ENCODE measurements around the gene MFSD2B.
"Not testable (repeated sequence)": the region's sequence is repeated elsewhere in the genome, so short reads cannot be mapped to it uniquely, and the experiment has no call there.

The MFSD2B gene

GRCh38 chr2:24019729-24020128 is 9.8 kb downstream of the MFSD2B start:
- no peak for DNase-seq

- no peak for DNase-seq
Measured at GRCh38 chr2:24020244-24020643, 10.4 kb downstream of the MFSD2B start.

GRCh38 chr2:24021122-24021998 is 11.5 kb downstream of the MFSD2B start:
- no peak for DNase-seq

- no peak for DNase-seq
Measured at GRCh38 chr2:24022324-24022974, 12.6 kb downstream of the MFSD2B start.

- DNase-seq: no peak
Measured at GRCh38 chr2:24022975-24023575, 13.2 kb downstream of the MFSD2B start.

GRCh38 chr2:24024018-24024417 is 14.1 kb downstream of the MFSD2B start:
- no peak for DNase-seq

GRCh38 chr2:24024996-24025663 is 15.2 kb downstream of the MFSD2B start:
- DNase-seq: no peak

GRCh38 chr2:24026233-24026632 is 16.3 kb downstream of the MFSD2B start:
- no peak for DNase-seq

GRCh38 chr2:24038786-24039499 is 29.1 kb downstream of the MFSD2B start:
- no peak for DNase-seq

- no peak for DNase-seq
Measured at GRCh38 chr2:24040511-24040910, 30.6 kb downstream of the MFSD2B start.

- DNase-seq: not testable (repeated sequence)
Measured at GRCh38 chr2:24043133-24043532, 33.2 kb downstream of the MFSD2B start.

GRCh38 chr2:24045511-24046508 is 35.9 kb downstream of the MFSD2B start:
- no peak for DNase-seq

GRCh38 chr2:24046599-24046929 is 36.7 kb downstream of the MFSD2B start:
- DNase-seq: no peak

- DNase-seq: peak; percentile 96
Measured at GRCh38 chr2:24046930-24047702, 37.2 kb downstream of the MFSD2B start, which contains the start of gene WDCP. TSS of gene WDCP (minus strand) at chr2:24047391. CDS start at chr2:24039494, 7,897 bp downstream.

- no peak for DNase-seq
Measured at GRCh38 chr2:24047703-24048033, 37.8 kb downstream of the MFSD2B start.

GRCh38 chr2:24048769-24049484 is 39.0 kb downstream of the MFSD2B start:
- no peak for DNase-seq

- DNase-seq: peak; percentile 35 to 64
Measured at GRCh38 chr2:24049485-24050021, 39.7 kb downstream of the MFSD2B start, which contains the start of gene FKBP1B. TSS of gene FKBP1B (plus strand) at chr2:24049741. CDS start at chr2:24049850, 109 bp downstream.

- DNase-seq: no peak
Measured at GRCh38 chr2:24050041-24050979, 40.4 kb downstream of the MFSD2B start.

Measured in CD4-positive, alpha-beta T cell treated with Interleukin-4 for 1 hour (primary cell).